ACHN (cell line): ENCODE data around the gene BEND5.

Experiments used
- DNase-seq: peaks from one replicate; pipeline ENCODE4 v3.0.0-alpha.2; 2015
- in situ Hi-C: cut with HindIII; loops from 2 replicates; pipeline ENCODE4 v1.10.0; 2017; ENCODE audit warnings: low sequenced_read_pairs, low pct_ligation_motif_present, low pct_unique_long_range_greater_than_20kb

BEND5 gene

GRCh38 chr1:48691429-48692001, 85.2 kb downstream of the BEND5 start:
- no peak for DNase-seq
- in situ Hi-C loops, result no loop called here

GRCh38 chr1:48688102-48688760, 88.5 kb downstream of the BEND5 start:
- DNase-seq, result peak; percentile 14
- in situ Hi-C loops, result no loop called here

GRCh38 chr1:48687282-48688045, 89.2 kb downstream of the BEND5 start:
- in situ Hi-C loops, result no loop called here
- no peak for DNase-seq

GRCh38 chr1:48686159-48686558, 90.5 kb downstream of the BEND5 start:
- in situ Hi-C loops, result no loop called here
- DNase-seq, result no peak

- DNase-seq, result no peak
- in situ Hi-C loops, result no loop called here
Observed at GRCh38 chr1:48684381-48684780, 92.3 kb downstream of the BEND5 start.

GRCh38 chr1:48683839-48684238, 92.9 kb downstream of the BEND5 start:
- in situ Hi-C loops, result no loop called here
- no peak for DNase-seq

GRCh38 chr1:48681476-48682305, 95.0 kb downstream of the BEND5 start:
- in situ Hi-C loops, result no loop called here
- DNase-seq, result no peak

- in situ Hi-C loops, result no loop called here
- DNase-seq, result no peak
Observed at GRCh38 chr1:48680411-48681035, 96.2 kb downstream of the BEND5 start.

- in situ Hi-C loops, result no loop called here
- DNase-seq, result no peak
Observed at GRCh38 chr1:48679859-48680258, 96.8 kb downstream of the BEND5 start.

- in situ Hi-C loops, result no loop called here
- DNase-seq, result no peak
Observed at GRCh38 chr1:48678710-48679505, 97.8 kb downstream of the BEND5 start.
